HG02571 (cell line): ENCODE measurements around the gene RBP5.

Experiments used
- ATAC-seq: cut with Tn5 transposase; IDR thresholded peaks from one replicate; pipeline ENCODE4 v1.9.1; 2021; ENCODE audit warnings: mild to moderate bottlenecking, moderate library complexity; ENCODE audit not compliant: unreplicated experiment

The RBP5 gene

DNA sequence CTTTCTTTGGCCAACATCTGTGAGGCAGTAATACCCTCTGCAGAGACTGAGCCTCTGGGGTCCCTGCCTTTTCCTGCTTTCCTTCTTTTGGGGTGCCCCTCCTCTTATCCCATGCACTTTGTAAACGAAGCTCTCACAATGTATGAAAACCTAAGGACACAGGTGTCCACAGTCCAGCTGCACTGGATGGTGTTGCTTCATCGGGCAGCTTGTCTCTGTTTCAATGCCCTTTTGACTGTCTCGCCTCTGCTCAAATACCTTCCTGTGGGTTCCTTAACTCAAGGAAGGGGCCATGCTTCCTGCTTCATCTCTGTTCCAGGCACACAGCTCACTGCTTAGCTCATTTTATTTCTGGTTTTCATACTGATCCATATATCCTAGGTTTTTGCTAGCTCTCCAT is 26.1 kb downstream of the RBP5 start:
- ATAC-seq = no peak

DNA sequence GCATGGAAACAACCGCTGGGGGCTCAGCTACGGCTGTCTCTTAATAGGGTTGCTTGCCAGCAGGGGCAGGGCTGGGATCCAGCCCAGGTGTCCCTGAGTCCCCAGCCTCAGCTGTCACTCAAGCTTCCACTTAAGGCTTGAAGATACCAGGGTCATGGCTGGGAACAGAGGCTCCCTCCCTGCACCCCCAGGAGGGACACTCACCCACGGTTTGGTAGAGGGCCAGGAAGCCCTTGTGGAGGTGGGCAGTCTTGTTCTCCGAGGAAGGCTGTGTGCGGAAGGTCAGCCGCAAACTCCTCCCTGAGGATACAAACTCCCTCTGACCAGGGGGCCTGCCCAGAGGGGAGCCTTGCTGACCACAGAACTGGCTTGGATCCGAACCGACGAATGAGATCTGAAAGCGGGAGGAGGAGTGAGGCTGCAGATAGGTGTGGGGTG is 27.0 kb downstream of the RBP5 start:
- no peak for ATAC-seq

DNA sequence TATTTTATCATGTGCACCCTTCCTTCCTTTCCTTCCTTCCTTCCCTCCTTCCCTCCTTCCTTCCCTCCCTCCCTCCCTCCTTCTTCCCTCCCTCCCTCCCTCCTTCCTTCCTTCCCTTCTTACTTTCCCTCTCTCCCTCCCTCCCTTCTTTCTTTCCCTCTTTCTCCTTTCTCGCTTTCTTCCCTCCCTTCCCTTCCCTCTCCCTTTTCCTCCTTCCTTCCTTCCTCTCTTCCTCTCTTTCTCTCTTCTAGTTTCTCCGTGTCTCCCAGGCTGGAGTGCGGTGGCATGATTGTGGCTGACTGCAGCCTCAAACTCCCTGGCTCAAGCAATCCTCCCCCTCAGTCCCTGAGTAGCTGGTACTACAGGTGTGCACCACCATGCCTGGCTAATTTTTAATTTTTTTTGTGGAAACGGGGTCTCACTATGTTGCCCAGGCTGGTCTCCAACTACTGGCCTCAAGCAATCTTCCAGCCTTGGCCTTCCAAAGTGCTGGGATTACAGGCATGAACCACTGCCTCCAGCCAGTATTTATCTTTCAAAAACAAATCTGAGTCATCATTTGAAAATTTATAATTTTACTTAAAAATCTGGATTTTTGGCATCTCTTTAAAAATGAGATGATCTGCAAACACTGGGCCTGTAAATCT is 27.5 kb downstream of the RBP5 start:
- ATAC-seq = no peak

DNA sequence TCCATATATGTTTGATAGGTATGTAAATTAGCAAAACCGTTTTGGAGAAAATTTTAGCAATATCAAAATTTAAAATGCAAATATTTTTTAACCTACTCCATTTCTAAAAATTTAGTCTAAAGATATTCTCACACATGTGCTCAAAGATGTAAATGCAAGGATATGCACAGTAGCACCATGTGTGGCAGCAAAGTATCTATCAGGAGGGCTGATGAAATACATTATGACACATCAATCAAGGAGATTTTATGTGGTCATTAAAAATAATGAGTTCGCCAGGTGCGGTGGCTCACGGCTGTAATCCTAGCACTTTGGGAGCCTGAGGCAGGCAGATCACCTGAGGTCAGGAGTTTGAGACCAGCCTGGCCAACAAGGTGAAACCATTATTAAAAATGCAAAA is 28.4 kb downstream of the RBP5 start:
- no peak for ATAC-seq

DNA sequence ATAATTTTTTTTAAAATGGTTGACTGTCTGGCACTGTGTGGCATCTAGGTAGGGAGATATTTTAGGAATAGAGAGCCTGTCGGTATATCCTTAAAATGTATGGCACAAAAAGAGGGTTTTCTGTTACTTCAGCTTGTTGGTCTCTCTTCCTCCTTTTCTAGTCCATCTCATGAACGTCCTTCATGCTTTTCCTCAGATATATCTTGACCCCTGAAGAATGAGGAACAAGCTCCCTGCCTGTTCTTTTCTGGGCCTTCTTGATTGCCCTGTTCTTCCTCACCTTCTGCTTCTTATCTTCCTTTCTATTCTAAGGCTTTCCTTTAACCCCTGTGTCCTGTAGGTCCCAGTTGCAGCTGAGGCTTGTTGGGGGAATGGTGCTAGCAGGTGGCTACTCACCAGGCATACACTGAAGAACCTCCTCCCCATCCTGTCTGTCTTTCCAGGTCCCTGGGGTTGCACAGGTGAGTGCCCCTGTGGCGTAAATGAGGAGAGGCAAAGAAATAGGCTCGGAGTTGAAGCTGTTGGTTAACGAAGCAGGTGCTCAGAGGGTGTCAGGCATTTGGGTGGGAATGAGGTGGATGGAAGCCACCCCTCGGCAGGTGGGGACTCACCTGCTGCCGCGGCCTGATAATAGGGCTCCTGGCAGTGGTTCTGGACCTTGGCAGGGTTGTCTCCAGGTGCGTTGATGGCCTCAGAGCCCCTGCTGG is 29.2 kb downstream of the RBP5 start:
- no peak for ATAC-seq

DNA sequence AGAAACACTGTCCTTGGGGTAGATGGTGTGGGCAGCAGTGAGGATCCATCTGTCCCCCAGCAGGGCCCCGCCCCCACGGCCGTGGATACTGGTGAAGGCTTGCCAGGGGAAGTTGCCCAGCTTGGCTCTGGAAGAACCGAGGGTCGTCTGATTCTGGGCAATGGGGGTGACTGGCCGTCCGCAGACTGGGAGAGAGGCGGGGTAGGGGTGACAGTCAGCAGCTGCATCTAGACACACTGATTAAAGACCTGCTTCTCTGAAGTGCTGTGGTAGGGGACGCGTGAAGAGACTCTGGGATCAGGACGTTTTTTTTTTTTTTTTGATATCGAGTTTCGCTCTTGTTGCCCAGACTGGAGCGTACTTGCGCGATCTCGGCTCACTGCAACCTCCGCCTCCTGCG is 31.7 kb downstream of the RBP5 start:
- ATAC-seq = no peak

DNA sequence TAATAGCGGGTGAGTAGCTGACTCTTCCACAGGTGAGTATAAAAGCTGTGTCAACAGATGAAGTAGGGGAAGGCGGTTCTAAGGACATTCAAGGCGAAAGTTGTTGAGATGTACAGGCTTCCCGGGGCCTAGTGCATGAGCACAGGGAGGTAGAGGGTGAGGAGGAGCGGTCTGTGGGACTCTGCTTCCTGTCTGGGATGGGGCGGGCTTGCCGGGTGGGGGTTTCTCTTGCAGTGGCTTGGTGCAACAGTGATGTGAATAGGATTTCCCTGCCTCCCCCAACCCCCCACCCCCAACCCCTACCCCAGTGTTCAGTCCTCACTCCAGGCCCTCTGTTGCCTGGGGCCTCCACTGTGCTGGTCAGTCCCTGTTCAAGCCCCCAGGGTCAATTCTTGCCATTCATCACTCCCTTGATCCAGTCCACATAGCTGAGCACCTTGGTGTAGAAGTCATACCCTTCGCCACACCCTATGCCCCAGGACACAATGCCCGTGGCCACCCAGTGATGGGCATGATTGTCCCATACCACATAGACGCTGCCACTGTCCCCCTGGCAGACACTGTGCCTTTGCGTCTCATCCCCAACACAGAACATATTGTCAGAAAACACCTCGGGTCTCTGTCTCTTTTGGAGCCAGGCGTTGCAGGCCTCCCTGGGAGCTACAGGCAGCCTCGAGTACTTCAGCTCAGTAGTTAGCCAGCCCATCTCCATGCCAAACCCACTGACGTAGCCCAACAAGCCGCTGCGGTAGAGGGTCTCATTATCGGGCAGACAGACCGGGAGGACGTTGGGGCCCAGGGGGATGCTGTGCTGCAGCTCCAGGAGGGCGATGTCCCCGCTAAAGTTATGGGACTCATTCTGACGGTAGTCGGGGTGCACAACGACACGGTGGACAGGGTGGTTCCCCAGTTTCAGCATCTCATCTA is 32.4 kb downstream of the RBP5 start:
- no peak for ATAC-seq

DNA sequence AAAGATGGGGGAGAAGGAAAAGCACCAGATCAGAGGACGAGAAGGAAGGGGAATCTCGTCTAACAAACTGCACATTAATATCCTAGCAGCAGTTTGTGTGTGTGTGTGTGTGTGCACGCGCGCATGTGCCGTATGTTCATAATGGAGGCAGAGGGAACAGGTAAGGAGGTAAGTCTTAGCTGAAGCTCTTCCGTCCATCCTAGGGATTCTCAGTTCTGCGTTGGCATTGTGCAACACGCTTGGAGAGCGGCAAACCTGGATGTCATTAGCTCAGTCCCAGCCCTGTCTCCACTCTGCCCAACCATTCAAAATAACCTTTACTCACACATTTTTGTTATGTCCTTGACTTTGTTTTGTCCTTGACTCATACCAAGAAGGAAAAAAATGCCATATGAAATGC is 34.8 kb downstream of the RBP5 start:
- ATAC-seq = no peak

DNA sequence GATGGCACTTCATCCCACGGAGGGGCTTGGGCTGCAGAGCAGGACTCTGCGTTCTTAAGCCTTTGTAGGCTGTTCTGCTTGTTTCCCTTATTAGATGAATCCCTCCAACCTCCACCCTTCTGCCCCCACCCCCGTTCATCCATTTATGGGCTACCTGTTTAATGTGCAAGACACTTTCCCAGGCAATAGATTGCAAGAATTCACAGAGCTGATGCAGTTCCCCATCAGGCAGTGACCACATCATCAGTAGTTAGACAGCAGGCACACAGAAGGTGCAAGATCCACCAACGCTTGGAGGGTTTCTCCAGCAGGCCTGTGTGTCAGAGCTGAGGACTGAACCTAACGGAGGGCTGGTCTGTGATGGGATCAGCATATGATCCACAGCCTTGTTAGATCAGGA is 35.2 kb downstream of the RBP5 start:
- ATAC-seq = no peak

DNA sequence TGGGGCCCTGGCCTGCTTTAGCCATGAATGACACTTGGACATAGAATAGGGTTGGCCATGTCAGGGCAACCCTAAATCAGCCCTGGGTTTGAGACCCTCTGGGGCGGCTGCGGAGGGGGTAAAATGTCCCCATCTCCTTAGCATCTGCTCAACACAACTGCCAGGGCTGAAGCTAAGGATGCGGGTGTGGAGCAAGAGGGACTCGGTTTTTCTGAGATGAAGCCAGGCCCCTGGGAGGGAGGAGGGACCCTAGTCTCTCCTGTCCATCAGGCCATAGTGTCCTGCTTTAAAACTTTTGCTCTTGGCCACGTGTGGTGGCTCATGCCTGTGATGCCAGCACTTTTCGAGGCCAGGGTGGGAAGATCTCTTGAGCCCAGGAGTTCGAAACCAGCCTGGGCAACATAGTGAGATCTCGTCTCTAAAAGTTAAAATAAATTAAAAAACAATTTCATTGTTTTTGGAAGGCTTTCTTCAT is 35.7 kb downstream of the RBP5 start:
- ATAC-seq = no peak

DNA sequence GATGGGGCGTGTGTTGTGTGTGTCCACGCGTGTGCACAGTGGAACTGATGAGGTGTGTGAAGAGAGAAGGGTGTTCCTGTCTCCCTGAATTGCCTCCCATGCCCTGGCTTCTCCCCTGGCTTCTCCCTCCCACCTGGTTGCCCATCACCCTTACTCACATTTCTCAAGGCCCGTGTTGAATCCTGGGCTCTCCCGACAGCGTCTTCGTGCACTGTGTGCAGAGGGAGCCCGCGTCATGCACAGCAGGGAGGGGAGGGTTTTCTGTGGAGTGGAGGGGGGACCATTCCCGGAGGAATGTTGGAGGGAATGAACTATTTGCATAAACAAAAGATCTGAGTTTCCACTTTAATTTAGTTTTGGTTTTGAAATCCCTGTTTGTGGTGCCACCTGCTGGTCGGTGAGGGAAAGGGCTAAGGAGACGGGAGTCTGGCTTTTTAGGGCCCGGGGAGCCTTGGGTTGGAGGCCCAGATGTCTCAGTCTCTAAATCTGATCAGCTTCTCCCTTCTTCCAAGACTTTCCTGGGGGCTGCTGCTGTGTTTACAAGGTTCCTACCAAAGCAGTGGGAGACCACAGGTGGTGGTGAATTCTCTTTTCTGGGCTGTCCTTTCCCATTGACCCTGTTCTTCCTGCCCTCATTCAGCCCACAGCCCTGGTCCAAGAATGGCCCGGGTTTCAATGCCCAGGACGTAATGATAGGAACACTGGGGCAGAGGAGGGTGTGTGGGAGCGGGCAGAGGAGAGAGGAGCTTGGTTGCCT is 36.3 kb downstream of the RBP5 start, which contains the start of gene C1R:
Gene C1R (minus strand): TSS at position 217 of the 757 bp plus-strand sequence. CDS start 57 bp downstream, at position 160.
- no peak for ATAC-seq

DNA sequence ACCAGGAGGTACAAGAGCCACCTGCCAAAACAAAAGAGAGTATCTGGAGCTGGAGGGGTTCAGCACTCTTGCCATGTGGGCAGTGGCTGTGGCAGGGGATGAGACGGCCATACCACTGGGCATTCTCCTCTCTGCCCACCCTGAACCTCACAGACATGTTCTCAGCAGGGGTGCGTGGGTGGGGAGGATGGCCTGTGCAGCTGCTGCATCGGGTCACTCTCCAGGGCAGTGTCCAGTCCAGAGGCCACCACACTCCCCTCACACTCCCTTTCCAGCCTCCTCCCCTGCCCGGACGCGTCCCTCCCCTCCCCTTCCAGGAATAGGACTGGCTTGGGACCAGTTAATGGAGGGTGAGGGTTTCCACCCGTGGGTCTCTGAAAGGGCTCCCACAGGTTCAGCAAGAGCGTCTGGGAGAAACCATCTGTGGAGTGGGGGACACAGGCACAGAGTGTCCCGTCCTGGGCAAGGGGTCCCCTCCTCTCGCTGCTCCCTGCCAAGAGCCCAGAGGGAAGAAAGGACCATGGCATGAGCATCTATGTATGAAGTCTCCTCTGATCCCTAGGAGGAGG is 36.9 kb downstream of the RBP5 start:
- ATAC-seq = no peak

DNA sequence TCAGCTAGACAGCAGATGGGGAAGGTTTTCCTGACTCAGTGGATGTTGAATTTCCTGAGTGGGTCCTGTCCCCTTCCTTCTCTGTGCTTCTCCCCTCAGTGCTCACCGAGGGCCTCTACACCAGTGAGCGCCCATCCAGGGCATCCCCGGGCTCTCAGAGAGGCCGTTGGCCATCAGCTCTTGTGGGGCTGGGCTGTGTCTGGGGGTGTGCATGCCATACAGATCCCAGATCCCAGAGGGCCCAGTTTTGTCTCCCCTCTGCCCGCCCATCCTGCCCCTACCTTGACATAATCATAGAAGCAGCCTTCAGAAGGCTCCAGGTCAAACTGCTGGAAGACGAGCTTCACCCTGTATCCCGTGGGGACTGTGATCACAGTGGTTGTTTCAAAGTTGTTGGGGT is 37.5 kb downstream of the RBP5 start:
- no peak for ATAC-seq

DNA sequence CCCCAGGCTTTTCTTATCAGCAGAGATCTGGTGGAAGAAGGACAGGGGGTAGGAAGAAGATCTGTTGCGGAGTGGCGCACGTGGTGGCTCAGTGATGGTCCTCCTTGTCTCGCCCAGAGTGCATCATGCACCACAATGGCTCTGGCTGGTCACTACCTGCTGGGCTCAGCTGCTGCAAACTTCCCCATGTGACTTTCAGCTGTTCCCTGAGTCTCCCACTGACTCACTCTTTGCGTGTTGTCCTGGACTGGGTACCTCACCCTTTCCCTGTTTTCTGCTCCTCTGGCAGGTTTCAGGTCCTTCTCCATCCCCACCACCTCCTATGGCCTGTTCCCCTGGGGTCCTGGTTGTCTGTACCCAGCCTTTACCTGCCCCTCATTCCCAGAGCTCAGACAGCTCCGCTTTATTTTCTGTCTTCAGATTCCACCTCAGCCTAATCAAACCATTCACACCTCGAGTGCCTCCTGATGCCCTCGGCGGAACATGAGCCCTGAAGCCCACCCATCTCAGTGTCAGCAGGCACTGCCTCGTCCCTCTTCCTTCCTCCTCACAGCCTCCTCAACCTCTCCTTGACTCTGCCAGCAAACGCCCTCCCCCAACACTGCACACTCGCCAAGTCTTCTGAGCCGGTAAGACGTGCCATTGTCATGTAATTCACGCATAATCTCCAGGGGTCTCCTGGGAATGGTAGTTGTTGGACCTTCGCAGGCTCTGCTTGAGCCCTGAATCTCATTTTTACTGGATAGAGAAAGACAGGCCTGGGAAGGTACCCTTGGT is 38.3 kb downstream of the RBP5 start:
- ATAC-seq = no peak

DNA sequence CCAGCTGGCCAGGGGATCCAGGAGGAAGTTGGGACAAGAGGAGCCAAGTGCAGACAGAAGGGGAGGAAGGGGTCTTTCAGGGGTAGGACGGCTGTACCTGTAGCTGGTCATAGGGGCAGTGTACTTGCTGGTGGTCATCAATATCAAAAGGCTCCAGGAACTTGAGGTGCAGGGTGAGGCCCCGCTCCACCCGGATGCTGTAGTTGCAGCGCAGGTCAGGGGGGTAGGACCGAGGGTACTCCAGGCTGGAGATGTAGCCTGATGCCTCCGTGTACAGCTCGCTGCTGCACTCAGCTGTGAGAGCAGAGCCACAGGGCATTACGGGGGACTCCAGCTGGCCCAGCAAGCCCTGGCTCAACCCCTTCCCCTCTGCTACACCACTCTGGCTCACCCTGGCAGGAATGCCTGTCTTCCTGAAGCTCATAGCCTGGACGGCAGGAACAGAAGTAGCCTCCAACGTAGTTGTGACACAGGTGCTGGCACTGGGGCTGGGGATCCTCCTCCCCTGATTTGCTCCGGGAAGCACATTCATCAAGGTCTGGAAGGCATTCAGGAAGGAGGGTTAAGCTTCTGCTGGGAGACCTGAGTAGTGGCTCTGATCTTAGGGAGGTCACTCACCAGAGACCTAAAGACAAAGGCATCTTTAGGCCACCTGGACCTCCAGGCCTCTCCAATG is 39.4 kb downstream of the RBP5 start:
- no peak for ATAC-seq

DNA sequence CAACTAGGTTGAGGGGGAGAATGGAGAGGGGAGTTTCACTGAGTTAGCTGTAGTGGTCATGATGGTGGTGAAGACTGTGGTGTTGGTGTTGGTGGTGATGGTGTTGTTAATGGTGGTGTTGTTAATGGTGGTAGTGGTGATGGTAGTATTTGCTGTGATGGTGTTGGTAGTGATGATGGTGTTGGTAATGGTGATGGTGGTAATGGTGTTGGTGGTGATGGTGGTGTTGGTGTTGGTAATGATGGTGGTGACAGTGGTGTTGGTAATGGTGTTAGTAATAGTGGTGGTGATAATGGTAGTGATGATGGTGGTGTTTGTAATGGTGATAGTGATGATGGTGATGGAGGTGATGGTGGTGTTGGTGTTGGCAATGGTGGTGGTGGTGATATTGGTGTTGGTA is 45.6 kb downstream of the RBP5 start:
- no peak for ATAC-seq

DNA sequence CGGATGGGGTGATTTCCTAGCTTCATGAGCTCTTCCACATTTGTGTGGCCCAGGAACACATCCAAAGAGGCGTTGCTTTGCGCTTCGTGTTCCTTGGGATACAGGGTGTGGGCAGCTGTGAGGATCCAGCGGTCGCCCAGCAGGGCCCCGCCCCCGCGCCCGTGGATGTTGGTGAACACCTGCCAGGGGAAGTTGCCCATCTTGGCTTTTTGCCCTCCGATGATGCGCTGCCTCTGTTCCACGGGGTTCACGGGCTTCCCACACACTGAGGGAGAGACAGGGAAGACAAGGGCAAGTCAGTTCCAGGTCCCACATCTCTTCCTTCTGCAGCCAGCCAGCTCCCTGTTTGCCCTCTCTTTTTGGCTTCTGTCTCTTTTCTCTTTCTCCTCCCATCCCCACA is 47.7 kb downstream of the RBP5 start:
- ATAC-seq = no peak

DNA sequence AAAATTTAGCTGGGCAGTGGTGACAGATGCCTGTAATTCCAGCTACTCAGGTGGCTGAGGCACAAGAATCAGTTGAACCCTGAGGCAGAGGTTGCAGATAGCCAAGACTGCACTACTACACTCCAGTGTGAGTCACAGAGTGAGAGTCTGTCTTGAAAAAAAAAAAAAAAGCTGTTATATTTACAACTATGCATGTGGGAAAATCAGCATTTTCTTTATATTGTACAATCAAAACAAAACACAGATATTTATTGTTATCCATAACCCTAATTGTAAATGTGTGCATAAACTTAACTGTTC is 48.9 kb downstream of the RBP5 start:
- ATAC-seq = no peak

DNA sequence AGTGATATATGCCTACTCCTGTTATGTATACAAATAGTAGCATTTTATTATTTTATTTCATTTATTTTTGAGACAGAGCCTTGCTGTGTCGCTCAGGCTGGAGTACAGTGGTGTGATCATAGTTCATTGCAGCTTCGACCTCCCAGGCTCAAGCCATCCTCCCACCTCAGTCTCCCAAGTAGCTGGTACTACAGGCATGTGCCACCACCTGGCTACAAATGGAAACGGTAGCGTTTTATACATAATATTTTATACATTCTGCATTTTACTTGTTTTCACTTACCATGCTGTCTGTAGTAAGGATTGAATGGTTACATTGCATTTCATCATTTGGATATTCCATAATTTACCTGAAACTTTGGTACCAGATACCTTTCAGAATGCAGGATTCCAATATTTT is 50.5 kb downstream of the RBP5 start:
- ATAC-seq = no peak
